Transverse colon (tissue), 4 donors: ENCODE data around the gene GSC. TPM values are rescaled to one million over a fixed set of nuclear protein-coding genes. Genes with fewer than 3 reads are reported as not detected.

Source experiments
- DNase-seq: peaks from one replicate; pipeline ENCODE4 v3.0.0-alpha.2; 2019
- H3K27ac ChIP-seq, 4 donors: fragments of 200-600 bp; sonication (generic); 2 replicates each; pipeline ENCODE4 v1.5.1; 2016 to 2018; ENCODE audit warnings: inconsistent platforms in 4 of 4
- H3K27me3 ChIP-seq: fragments of 200-600 bp; sonication (generic); 2 replicates; pipeline ENCODE4 v1.5.1; 2017; ENCODE audit warnings: inconsistent platforms
- H3K36me3 ChIP-seq, 4 donors: fragments of 200-600 bp; sonication (generic); 2 replicates each; pipeline ENCODE4 v1.5.1; 2017 to 2019; ENCODE audit warnings: inconsistent platforms in 4 of 4
- H3K4me1 ChIP-seq, 4 donors: fragments of 200-600 bp; sonication (generic); 2 replicates each; pipeline ENCODE4 v1.5.1; 2017 to 2020; ENCODE audit warnings: inconsistent platforms in 4 of 4
- H3K4me3 ChIP-seq, 4 donors: fragments of 200-600 bp; sonication (generic); 1 replicate in 1 of 4; 2 replicates in 3 of 4; pipeline versions ENCODE4 v1.5.1 to v1.6.1; 2017 to 2019; ENCODE audit warnings: inconsistent platforms in 4 of 4
- H3K9me3 ChIP-seq, 2 donors: fragments of 200-600 bp; sonication (generic); 2 replicates each; pipeline ENCODE4 v1.5.1; 2017 to 2019; ENCODE audit warnings: inconsistent platforms in 2 of 2
- EP300 ChIP-seq: sonication (generic); formaldehyde crosslinking; IDR thresholded peaks from one replicate; pipeline ENCODE4 v1.6.1; 2017; ENCODE audit warnings: antibody characterized with exemption, low read depth
- POLR2A ChIP-seq: fragments of 450-650 bp; IDR thresholded peaks from one replicate; pipeline ENCODE4 v1.6.1; 2016; ENCODE audit warnings: antibody characterized with exemption, mild to moderate bottlenecking, moderate library complexity
- POLR2AphosphoS5 ChIP-seq, 3 donors: sonication (generic); formaldehyde crosslinking; IDR thresholded peaks; one replicate each; pipeline ENCODE4 v1.6.1; 2016; ENCODE audit warnings: antibody characterized with exemption in 3 of 3
- WGBS, 2 donors: methylation state at CpG; one replicate each; pipeline ENCODE4 v1.1.5; 2018; ENCODE audit warnings: low coverage in 1 of 2; 5-methylcytosine and 5-hydroxymethylcytosine counted together
- in situ Hi-C, 4 donors: fragments of 200-750 bp; cut with MboI; loops; one replicate each; pipeline versions ENCODE4 v1.15.0 to v1.15.1; 2017; ENCODE audit warnings: low sequenced_read_pairs in 3 of 4, low pct_ligation_motif_present in 1 of 4, low pct_unique_long_range_greater_than_20kb in 1 of 4
- intact Hi-C: fragments of 100-400 bp; cut with DNase I; formaldehyde crosslinking; loops from one replicate; pipeline ENCODE4 v1.15.1; 2023; ENCODE audit warnings: low total_unique reads
- total RNA-seq, 4 donors: library from RNA; depleted of rRNA; stranded (reverse); fragments of >200 nt; gene quantifications; one replicate each; pipeline ENCODE4 v1.1.0, GENCODE V29; 2016
- TF ChIP-seq, protein P1 (sequence below), 5 experiments: fragments of 200-600 bp in 3 of 5; fragments of 450-650 bp in 2 of 5; sonication (generic) in 3 of 5; IDR thresholded peaks; 1 replicate in 2 of 5; 2 replicates in 3 of 5; pipeline ENCODE4 v1.5.1; 2016 to 2017; ENCODE audit warnings: antibody characterized with exemption in 5 of 5, inconsistent platforms in 3 of 5, mild to moderate bottlenecking in 2 of 5, moderate library complexity in 1 of 5

Gene GSC
- total RNA-seq, 4 donors from 2014 or later, result 0.32 TPM; not detected in 3

DNA sequence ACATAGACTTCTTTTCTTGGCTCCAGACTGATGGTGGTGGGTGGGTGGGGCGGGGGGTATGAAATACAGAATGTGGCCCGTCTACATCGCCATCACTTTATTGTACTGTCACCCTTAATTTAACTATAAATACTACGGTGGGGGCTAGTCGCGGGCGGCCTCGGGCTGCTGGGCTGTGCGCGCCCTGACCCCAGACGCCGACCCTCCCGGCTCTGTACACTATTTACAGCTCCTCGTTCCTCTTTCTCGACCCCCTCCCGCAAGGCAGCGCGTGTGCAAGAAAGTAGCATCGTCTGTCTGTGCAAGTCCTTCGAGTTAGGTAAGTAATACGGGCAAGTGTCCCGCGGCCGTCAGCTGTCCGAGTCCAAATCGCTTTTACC, 1.8 kb downstream of the GSC start:
- Histone ChIP-seq H3K9me3 (no peaks in the 10 kb centered on the region), H3K27ac (no peak overlapping the region), H3K4me3 (peak overlapping the region in 1 of 4 donors; percentile 57), H3K4me1 (peaks cover 9 to 25% (median 21%) of the 10 kb centered on the region in 4 donors), H3K27me3 (peaks cover 100% of the 10 kb centered on the region), H3K36me3 (no peaks in the 10 kb centered on the region)
- no peak for TF ChIP-seq EP300
- no peak for TF ChIP-seq POLR2A
- no peak for TF ChIP-seq POLR2AphosphoS5 (IDR thresholded peaks at IDR 0.05)
- TF ChIP-seq, protein P1, sequence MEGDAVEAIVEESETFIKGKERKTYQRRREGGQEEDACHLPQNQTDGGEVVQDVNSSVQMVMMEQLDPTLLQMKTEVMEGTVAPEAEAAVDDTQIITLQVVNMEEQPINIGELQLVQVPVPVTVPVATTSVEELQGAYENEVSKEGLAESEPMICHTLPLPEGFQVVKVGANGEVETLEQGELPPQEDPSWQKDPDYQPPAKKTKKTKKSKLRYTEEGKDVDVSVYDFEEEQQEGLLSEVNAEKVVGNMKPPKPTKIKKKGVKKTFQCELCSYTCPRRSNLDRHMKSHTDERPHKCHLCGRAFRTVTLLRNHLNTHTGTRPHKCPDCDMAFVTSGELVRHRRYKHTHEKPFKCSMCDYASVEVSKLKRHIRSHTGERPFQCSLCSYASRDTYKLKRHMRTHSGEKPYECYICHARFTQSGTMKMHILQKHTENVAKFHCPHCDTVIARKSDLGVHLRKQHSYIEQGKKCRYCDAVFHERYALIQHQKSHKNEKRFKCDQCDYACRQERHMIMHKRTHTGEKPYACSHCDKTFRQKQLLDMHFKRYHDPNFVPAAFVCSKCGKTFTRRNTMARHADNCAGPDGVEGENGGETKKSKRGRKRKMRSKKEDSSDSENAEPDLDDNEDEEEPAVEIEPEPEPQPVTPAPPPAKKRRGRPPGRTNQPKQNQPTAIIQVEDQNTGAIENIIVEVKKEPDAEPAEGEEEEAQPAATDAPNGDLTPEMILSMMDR (IDR thresholded peaks at IDR 0.05), result no peak
- no peak for DNase-seq
- in situ Hi-C loops, result no loop called here
- 14% methylated on average over 26 of the region's 26 CpGs; no CpG with 5 or more reads in 1 of the 2 donors for WGBS, 2 donors
- intact Hi-C loops, result no loop called here

DNA sequence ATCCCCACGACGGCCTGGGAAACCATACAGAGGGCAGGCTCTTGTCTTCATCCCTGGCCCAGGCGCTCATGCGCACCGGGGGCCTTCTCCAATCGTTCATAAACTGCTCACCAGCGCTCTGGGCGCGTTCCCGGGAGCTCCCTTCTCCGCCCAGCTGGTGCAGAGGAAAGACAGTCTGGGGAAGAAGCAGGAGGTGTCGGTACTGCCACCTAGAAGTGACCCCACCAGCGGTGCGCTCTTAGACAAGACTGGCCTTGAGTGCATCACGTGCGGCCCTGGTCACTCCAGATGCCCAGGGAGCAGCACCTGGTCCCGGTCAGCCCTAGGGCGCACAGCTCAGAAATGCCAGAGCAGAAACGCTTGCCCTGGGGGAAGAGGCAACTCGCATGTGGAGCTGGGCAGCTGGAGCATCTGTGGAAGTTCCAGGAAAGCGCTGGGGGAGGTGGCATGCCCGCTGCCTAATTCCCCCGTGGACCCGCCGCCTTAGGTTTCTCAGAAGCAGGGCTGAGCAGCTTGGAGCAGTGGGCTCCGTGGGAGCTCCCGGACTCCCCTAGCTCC, 2.5 kb downstream of the GSC start:
- WGBS, 2 donors, result 0 to 12% methylated on average over 3 to 24 of the region's 27 CpGs
- TF ChIP-seq POLR2AphosphoS5 (IDR thresholded peaks at IDR 0.05), result no peak
- peaks cover 96% of the 10 kb centered on the region for H3K27me3 ChIP-seq
- H3K27ac ChIP-seq, result no peak overlapping the region
- no peaks in the 10 kb centered on the region for H3K9me3 ChIP-seq
- no peak for DNase-seq
- H3K4me3 ChIP-seq, result no peak overlapping the region
- in situ Hi-C loops (no loop called here), intact Hi-C loops (no loop called here)
- H3K36me3 ChIP-seq, result no peaks in the 10 kb centered on the region
- peaks cover 9 to 25% (median 21%) of the 10 kb centered on the region in 4 donors for H3K4me1 ChIP-seq

DNA sequence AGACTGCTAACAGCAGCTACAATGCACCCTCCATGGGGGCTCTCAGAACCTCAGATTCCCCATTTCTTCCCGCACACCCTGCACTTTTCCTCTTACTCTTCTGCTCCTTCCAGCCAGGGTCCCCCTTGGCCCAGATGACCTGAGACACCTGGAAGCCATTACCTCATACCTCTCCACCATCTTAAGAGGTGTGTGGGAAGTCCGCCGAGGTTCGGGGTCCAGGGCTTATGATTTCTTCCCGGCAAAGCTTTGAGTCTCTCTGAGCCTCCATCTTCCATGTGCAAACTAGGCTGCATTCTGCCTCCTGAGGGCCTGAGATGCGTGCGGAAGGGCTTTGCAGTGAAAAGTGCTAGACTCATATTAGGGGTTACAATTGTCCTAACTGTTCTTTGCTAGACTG, 5.3 kb downstream of the GSC start:
- peaks cover 93% of the 10 kb centered on the region for H3K27me3 ChIP-seq
- WGBS, 2 donors, result 61 to 62% methylated on average over 5 to 7 of the region's 7 CpGs
- H3K4me3 ChIP-seq, result no peak overlapping the region
- H3K9me3 ChIP-seq, result no peaks in the 10 kb centered on the region
- in situ Hi-C loops, result no loop called here
- H3K27ac ChIP-seq, result no peak overlapping the region
- peaks cover 9 to 15% (median 14%) of the 10 kb centered on the region in 4 donors for H3K4me1 ChIP-seq
- TF ChIP-seq EP300, result no peak
- no peak for TF ChIP-seq POLR2AphosphoS5 (IDR thresholded peaks at IDR 0.05)
- no peak for TF ChIP-seq POLR2A
- TF ChIP-seq, protein P1 (IDR thresholded peaks at IDR 0.05), result no peak
- no peaks in the 10 kb centered on the region for H3K36me3 ChIP-seq
- intact Hi-C loops, result no loop called here
- no peak for DNase-seq

DNA sequence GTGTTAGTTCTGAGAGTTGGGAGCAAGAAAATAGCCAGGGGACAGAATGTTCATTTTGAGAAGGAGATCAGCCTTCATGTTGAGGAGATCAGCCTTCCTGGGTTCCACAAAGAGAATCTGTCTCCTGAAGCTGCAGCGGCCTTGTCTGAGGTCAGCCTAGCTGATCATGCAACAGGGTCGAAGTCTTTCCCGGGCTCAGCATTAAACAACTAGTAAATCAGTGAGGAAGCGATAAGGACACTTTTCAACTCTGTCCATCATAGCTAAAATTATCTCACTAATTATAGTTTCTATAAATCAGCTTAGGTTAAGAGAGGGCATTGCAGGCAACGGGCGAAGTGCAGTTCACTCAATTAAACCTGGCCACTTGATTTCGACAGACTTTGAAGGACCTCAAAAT, 7.5 kb downstream of the GSC start:
- peaks cover 75% of the 10 kb centered on the region for H3K27me3 ChIP-seq
- H3K27ac ChIP-seq, result no peak overlapping the region
- H3K4me3 ChIP-seq, result no peak overlapping the region
- H3K36me3 ChIP-seq, result no peaks in the 10 kb centered on the region
- H3K9me3 ChIP-seq, result no peaks in the 10 kb centered on the region
- intact Hi-C loops (no loop called here), in situ Hi-C loops (no loop called here)
- WGBS, 2 donors, result 63 to 74% methylated on average over 2 to 7 of the region's 7 CpGs
- H3K4me1 ChIP-seq, result no peaks in the 10 kb centered on the region
- DNase-seq, result no peak
- no peak for TF ChIP-seq EP300
- TF ChIP-seq, protein P1 (IDR thresholded peaks at IDR 0.05), result no peak
- no peak for TF ChIP-seq POLR2A
- TF ChIP-seq POLR2AphosphoS5 (IDR thresholded peaks at IDR 0.05), result no peak

DNA sequence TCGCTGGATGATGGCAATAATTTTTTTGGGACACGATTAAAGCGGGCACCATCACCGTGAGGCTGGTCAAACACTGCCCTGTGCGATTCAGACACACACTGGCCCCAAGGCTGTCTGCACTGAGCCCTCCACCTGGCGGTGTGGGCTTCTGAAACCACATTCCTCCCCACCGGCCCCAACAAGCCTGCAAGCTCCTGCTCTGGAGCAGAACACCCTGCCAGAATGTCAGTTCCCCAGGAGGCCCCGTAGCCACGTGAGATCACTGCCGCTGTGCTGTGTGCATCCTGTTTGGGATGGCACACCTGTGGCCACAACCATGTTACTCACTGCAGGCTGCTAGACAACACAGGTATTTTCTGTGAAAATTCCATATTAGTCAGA, 7.9 kb downstream of the GSC start:
- Histone ChIP-seq H3K27me3 (peaks cover 71% of the 10 kb centered on the region), H3K4me1 (no peaks in the 10 kb centered on the region), H3K36me3 (no peaks in the 10 kb centered on the region), H3K4me3 (no peak overlapping the region), H3K9me3 (no peaks in the 10 kb centered on the region), H3K27ac (no peak overlapping the region)
- TF ChIP-seq, protein P1 (IDR thresholded peaks at IDR 0.05), result no peak
- TF ChIP-seq POLR2AphosphoS5 (IDR thresholded peaks at IDR 0.05) (no peak), EP300 (no peak), POLR2A (no peak)
- in situ Hi-C loops (no loop called here), intact Hi-C loops (no loop called here)
- no peak for DNase-seq
- 60 to 75% methylated on average over 2 to 10 of the region's 10 CpGs for WGBS, 2 donors
